SK-N-SH (cell line): Measurements from ENCODE around the gene KSR2.

ENCODE experiments used
- CTCF ChIP-seq: fragments of 200-600 bp; sonication (generic); IDR thresholded peaks from 2 replicates; pipeline ENCODE4 v1.6.1; 2017; ENCODE audit warnings: antibody characterized with exemption, mild to moderate bottlenecking, moderate library complexity
- MAX ChIP-seq: IDR thresholded peaks from 2 replicates; pipeline ENCODE4 v1.4.0; 2012; ENCODE audit warnings: low read depth
- MXI1 ChIP-seq: IDR thresholded peaks from 2 replicates; pipeline ENCODE4 v1.6.1; 2012; ENCODE audit warnings: mild to moderate bottlenecking, low read depth, low read length, improper control_type of control experiment
- POLR2AphosphoS5 ChIP-seq: IDR thresholded peaks from 2 replicates; pipeline ENCODE4 v1.6.1; 2012; ENCODE audit warnings: low read depth, low read length
- RFX5 ChIP-seq: IDR thresholded peaks from 2 replicates; pipeline ENCODE4 v1.6.1; 2012; ENCODE audit warnings: mild to moderate bottlenecking, improper control_type of control experiment, low read length
- SMC3 ChIP-seq: IDR thresholded peaks from 2 replicates; pipeline ENCODE4 v1.6.1; 2012; ENCODE audit warnings: low read depth, low read length, improper control_type of control experiment
- TAF1 ChIP-seq: IDR thresholded peaks from 2 replicates; pipeline ENCODE4 v1.6.1; 2012; ENCODE audit warnings: low read depth, mild to moderate bottlenecking, low read length, moderate library complexity, borderline replicate concordance

- peak; percentile 64 for TF ChIP-seq CTCF
- TF ChIP-seq MXI1: no peak
- no peak for TF ChIP-seq RFX5
- TF ChIP-seq TAF1: no peak
- TF ChIP-seq MAX: no peak
- peak; percentile 46 for TF ChIP-seq SMC3
- TF ChIP-seq POLR2AphosphoS5: no peak
Observed at GRCh38 chr12:117671734-117672133, 297.1 kb downstream of the KSR2 start.
